Stomach (tissue), 4 donors: ENCODE measurements around the gene NR0B2.
"Not testable (repeated sequence)": the region's sequence is repeated elsewhere in the genome, so short reads cannot be mapped to it uniquely, and the experiment has no call there.

Source experiments
- CTCF ChIP-seq, 7 experiments: fragments of 450-650 bp in 4 of 7; fragments of 200-600 bp in 3 of 7; sonication (generic) in 3 of 7; IDR thresholded peaks; one replicate each; pipeline ENCODE4 v1.5.1; 2016 to 2019; ENCODE audit warnings: antibody characterized with exemption in 7 of 7, control low read depth in 2 of 7, mild to moderate bottlenecking in 1 of 7
- POLR2A ChIP-seq, 4 donors: fragments of 450-650 bp; IDR thresholded peaks; one replicate each; pipeline ENCODE4 v1.6.1; 2016; ENCODE audit warnings: antibody characterized with exemption in 4 of 4, control low read depth in 2 of 4, mild to moderate bottlenecking in 1 of 4, moderate library complexity in 1 of 4

DNA sequence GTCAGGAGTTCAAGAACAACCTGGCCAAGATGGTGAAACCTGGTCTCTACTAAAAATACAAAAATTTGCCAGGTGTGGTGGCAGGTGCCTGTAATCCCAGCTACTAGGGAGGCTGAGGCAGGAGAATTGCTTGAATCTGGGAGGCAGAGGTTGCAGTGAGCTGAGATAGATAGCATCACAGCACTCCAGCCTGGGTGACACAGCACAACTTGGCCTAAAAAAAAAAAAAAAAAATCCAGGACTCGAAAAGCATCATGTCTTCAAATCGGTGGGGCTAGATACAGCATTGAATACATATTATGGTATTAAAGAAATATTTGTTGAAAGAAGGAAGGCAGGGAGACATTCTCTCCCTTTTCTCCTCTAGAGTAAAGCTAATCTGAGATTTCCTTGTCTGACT lies 40.7 kb downstream of the NR0B2 start:
- not testable (repeated sequence) for TF ChIP-seq CTCF, POLR2A (IDR thresholded peaks at IDR 0.05)
